K562 (cell line): ENCODE data around the gene SLC25A11. TPM values are rescaled to one million over a fixed set of nuclear protein-coding genes. Genes with fewer than 3 reads are reported as not detected.

ENCODE experiments used
- ATAC-seq: fragments of 200-7000 bp; cut with Tn5 transposase; 3 replicates; pipeline ENCODE4 v1.9.1; 2020; ENCODE audit warnings: moderate library complexity
- BruUV-seq: library from RNA; stranded (reverse); fragments of 400-500 nt; replicated peaks from 2 replicates; lab custom pipeline; 2021; lab: Mats Ljungman, UMichigan
- CTCF ChIA-PET: fragments of 300-600 bp; formaldehyde crosslinking; extraction: SDS; loops from one replicate; lab custom pipeline; 2021; ENCODE audit warnings: low intra/inter-chr PET ratio; lab: Yijun Ruan, JAX
- POLR2A ChIA-PET: fragments of 300-600, 350-650 bp; sonication (Branson Sonifier 250); formaldehyde crosslinking; extraction: SDS; loops from one replicate; lab custom pipeline; 2021; ENCODE audit warnings: antibody characterized with exemption, inconsistent platforms; lab: Yijun Ruan, JAX
- DNase-seq, 4 experiments: peaks; one replicate each; pipeline versions ENCODE4 v3.0.0 to v3.0.0-alpha.2; 2011 to 2018; ENCODE audit warnings: low spot score in 3 of 4, mixed read lengths in 3 of 4; ENCODE audit errors: extremely low read depth in 1 of 4
- FAIRE-seq: peaks from 2 replicates; lab custom pipeline; 2011; peaks lifted over from hg19 to GRCh38; lab: Jason Lieb, UNC
- H2AFZ ChIP-seq: 2 replicates; pipeline ENCODE4 v1.6.0; 2011; ENCODE audit warnings: low read depth, low read length, control low read depth, inconsistent platforms
- H3K27ac ChIP-seq: fragments of 200-600 bp; 3 replicates; pipeline ENCODE4 v1.8.0; 2011; ENCODE audit warnings: low read depth, mild to moderate bottlenecking, control low read depth, inconsistent platforms, low read length, moderate library complexity, mixed read lengths; ENCODE audit errors: extremely low read depth
- H3K27me3 ChIP-seq, 2 experiments: fragments of 300-600 bp in 1 of 2; 2 replicates in 1 of 2; 3 replicates in 1 of 2; pipeline versions ENCODE4 v1.6.0 to v1.8.0; 2011; ENCODE audit warnings: inconsistent platforms in 2 of 2, low read length in 2 of 2, mild to moderate bottlenecking in 1 of 2, mixed read lengths in 1 of 2, moderate library complexity in 1 of 2; ENCODE audit not compliant: control insufficient read depth in 2 of 2, insufficient read depth in 2 of 2
- H3K36me3 ChIP-seq: fragments of 300-600 bp; 3 replicates; pipeline ENCODE4 v1.8.0; 2011; ENCODE audit warnings: mild to moderate bottlenecking, low read length, inconsistent platforms; ENCODE audit not compliant: control insufficient read depth, insufficient read depth
- H3K4me1 ChIP-seq, 2 experiments: fragments of 200-600 bp in 1 of 2; replicated peaks in 1 of 2; 2 replicates in 1 of 2; 3 replicates in 1 of 2; pipeline versions ENCODE4 v1.5.1 to v1.8.0; 2011; ENCODE audit warnings: inconsistent platforms in 2 of 2, low read length in 2 of 2, mild to moderate bottlenecking in 1 of 2, mixed read lengths in 1 of 2, moderate library complexity in 1 of 2; ENCODE audit not compliant: control insufficient read depth in 2 of 2, insufficient read depth in 2 of 2
- H3K4me2 ChIP-seq: 2 replicates; pipeline ENCODE4 v1.6.1; 2011; ENCODE audit warnings: low read length, control low read depth, inconsistent platforms, mixed read lengths; ENCODE audit not compliant: insufficient read depth
- H3K4me3 ChIP-seq: fragments of 200-600 bp; sonication (generic), shearing (Covaris generic); 2 replicates; pipeline ENCODE4 v1.5.1; 2016; ENCODE audit warnings: control low read depth, inconsistent platforms
- H3K79me2 ChIP-seq: fragments of 200-600 bp; 3 replicates; pipeline ENCODE4 v1.8.0; 2011; ENCODE audit warnings: low read length, inconsistent platforms; ENCODE audit not compliant: control insufficient read depth, insufficient read depth
- H3K9ac ChIP-seq, 2 experiments: 2 replicates each; pipeline versions ENCODE4 v1.6.0 to v1.6.1; 2011; ENCODE audit warnings: low read depth in 2 of 2, low read length in 2 of 2, control low read depth in 1 of 2, inconsistent platforms in 1 of 2, mild to moderate bottlenecking in 1 of 2, mixed read lengths in 1 of 2; ENCODE audit not compliant: insufficient read depth in 1 of 2
- H3K9me1 ChIP-seq: one replicate; pipeline ENCODE4 v1.6.0; 2011; ENCODE audit warnings: inconsistent platforms, mild to moderate bottlenecking, low read length, moderate library complexity; ENCODE audit not compliant: control insufficient read depth, insufficient read depth
- H3K9me3 ChIP-seq: replicated peaks from 2 replicates; pipeline ENCODE4 v1.5.1; 2011; ENCODE audit warnings: low read depth, low read length, inconsistent platforms; ENCODE audit not compliant: control insufficient read depth, insufficient read depth
- H4K20me1 ChIP-seq: replicated peaks from 2 replicates; pipeline ENCODE4 v1.6.1; 2011; ENCODE audit warnings: low read length, inconsistent platforms, mixed read lengths; ENCODE audit not compliant: control insufficient read depth, insufficient read depth
- ATF4 ChIP-seq: fragments of 450-650 bp; formaldehyde crosslinking; IDR thresholded peaks from 2 replicates; pipeline ENCODE4 v1.4.0; 2022; ENCODE audit warnings: mild to moderate bottlenecking, moderate library complexity
- ETS2 ChIP-seq: IDR thresholded peaks from 2 replicates; pipeline ENCODE4 v1.6.1; 2016; ENCODE audit warnings: borderline replicate concordance, missing genetic modification characterization, mild to moderate bottlenecking, moderate library complexity, missing compliant biosample characterization; ENCODE audit not compliant: poor library complexity, severe bottlenecking
- HDAC8 ChIP-seq: fragments of 450-650 bp; IDR thresholded peaks from 2 replicates; pipeline ENCODE4 v1.6.1; 2016; ENCODE audit warnings: mild to moderate bottlenecking, missing genetic modification characterization, moderate library complexity, missing compliant biosample characterization
- MYC ChIP-seq, 2 experiments: fragments of 250-450 bp in 1 of 2; sonication (Bioruptor Pico) in 1 of 2; IDR thresholded peaks; 2 replicates each; pipeline versions ENCODE4 v1.5.1 to v1.6.1; 2012 to 2021; ENCODE audit warnings: low read depth in 2 of 2, borderline replicate concordance in 1 of 2, improper control_type of control experiment in 1 of 2, low read length in 1 of 2, mild to moderate bottlenecking in 1 of 2, moderate library complexity in 1 of 2
- NFE2 ChIP-seq: IDR thresholded peaks from 2 replicates; pipeline ENCODE4 v1.6.1; 2014; ENCODE audit warnings: antibody characterized with exemption, low read depth
- RREB1 ChIP-seq: fragments of 250-450 bp; sonication (Bioruptor Pico); IDR thresholded peaks from 2 replicates; pipeline ENCODE4 v1.4.0; 2020
- SMC3 ChIP-seq: conservative IDR thresholded peaks from 2 replicates; pipeline ENCODE4 v1.6.1; 2011; ENCODE audit warnings: low read depth, low read length, improper control_type of control experiment; ENCODE audit not compliant: insufficient read depth
- TOE1 ChIP-seq, 2 experiments: fragments of 450-650 bp in 1 of 2; sonication (generic) in 1 of 2; formaldehyde crosslinking in 1 of 2; IDR thresholded peaks; 2 replicates each; pipeline versions ENCODE4 v1.7.1 to v1.8.0; 2016 to 2022; ENCODE audit warnings: borderline replicate concordance in 2 of 2, mild to moderate bottlenecking in 2 of 2, antibody characterized with exemption in 1 of 2, inconsistent platforms in 1 of 2, low read depth in 1 of 2, missing genetic modification reagents in 1 of 2, moderate library complexity in 1 of 2
- ZBTB1 ChIP-seq: sonication (generic); formaldehyde crosslinking; IDR thresholded peaks from 2 replicates; pipeline ENCODE4 v1.8.1; 2023; ENCODE audit warnings: missing genetic modification reagents, low read depth, mild to moderate bottlenecking, borderline replicate concordance
- WGBS: fragments of 100-300 bp; shearing (Covaris generic); methylation state at CpG from one replicate; pipeline ENCODE4 v1.1.6; 2016; ENCODE audit warnings: low coverage, mixed read lengths; ENCODE audit not compliant: insufficient coverage; ENCODE audit errors: missing lambda C conversion rate; 5-methylcytosine and 5-hydroxymethylcytosine counted together
- in situ Hi-C: fragments of 300-500 bp; cut with MboI; formaldehyde crosslinking; loops from 4 replicates; pipeline ENCODE4 v1.15.0; 2018; ENCODE audit warnings: inconsistent platforms, mixed read lengths
- intact Hi-C: fragments of 100-400 bp; cut with micrococcal nuclease; formaldehyde crosslinking; loops from 2 replicates; pipeline ENCODE4 v1.14.2; 2022
- polyA plus RNA-seq, 8 experiments: library from polyadenylated mRNA; depleted of rRNA in 4 of 8; stranded (reverse) in 5 of 8; unstranded in 3 of 8; fragments of >200 nt; fragmentation: Nextera tagmentation in 2 of 8; fragmentation: Illumina TruSeq in 1 of 8; extraction: Ambion mirVana in 2 of 8; extraction: Trizol in 1 of 8; gene quantifications; 2 replicates each; pipeline versions ENCODE4 v1.2.1 to v1.2.3, GENCODE V29; 2011 to 2014; ENCODE audit warnings: inconsistent platforms in 1 of 8, missing spikeins in 1 of 8
- total RNA-seq, 7 experiments: library from RNA; depleted of rRNA in 6 of 7; stranded (reverse); fragments of >200 nt in 6 of 7; fragmentation: Illumina TruSeq in 2 of 7; extraction: Trizol in 2 of 7; gene quantifications; 2 replicates each; pipeline versions ENCODE4 v1.2.1 to v1.2.3, GENCODE V29; 2011 to 2021; ENCODE audit warnings: low replicate concordance in 1 of 7

The SLC25A11 gene
- total and polyA plus RNA-seq, 9 of the 15 experiments (the other 6 are each of a cell fraction or from before 2014, with no cell fraction given) = 3.1 to 56.7 (median 32.9) TPM

GRCh38 chr17:4986951-4987766 lies 47.3 kb upstream of the SLC25A11 start, which contains the start of gene CAMTA2:
Gene CAMTA2 (minus strand): TSS chr17:4987675. CDS start chr17:4986222, 1,453 bp downstream.
- ChIA-PET CTCF (interaction anchor here (0.7 to 0.9 kb wide), 3 partner anchors 46 to 78 kb away, joined by 3 read pairs; no protein-coding TSS in a partner anchor), POLR2A (interaction anchor here (0.6 to 2.4 kb wide), 12 partner anchors 8 to 145 kb away, joined by 3 to 13 read pairs (median 4); partner anchors contain the start of genes ENO3, INCA1 and KIF1C)
- WGBS = 0% methylated on average over 28 of the region's 78 CpGs
- Histone ChIP-seq H3K27ac (peak within 1 kb of the TSS; percentile 74), H3K36me3 (peaks cover 15% of the 10 kb centered on the region), H3K9me3 (no peaks in the 10 kb centered on the region), H3K9ac (peak within 1 kb of the TSS; percentile 73 to 94), H3K27me3 (no peaks in the 10 kb centered on the region), H3K4me3 (peak within 1 kb of the TSS; percentile 77), H3K9me1 (no peaks in the 10 kb centered on the region), H3K79me2 (peaks cover 26% of the 10 kb centered on the region), H3K4me2 (peak within 1 kb of the TSS; percentile 82), H3K4me1 (peaks cover 10 to 21% of the 10 kb centered on the region in 2 experiments; a peak in 4 of 5 replicates), H4K20me1 (no peaks in the 10 kb centered on the region), H2AFZ (peak within 1 kb of the TSS; percentile 94)
- peak; percentile 93 for ATAC-seq
- DNase-seq = peak; percentile 85 to 90 (median 86)
- BruUV-seq = no TSS peak
- peak; percentile 72 for FAIRE-seq
- in situ Hi-C loops (no loop called here), intact Hi-C loops (no loop called here)
- TF ChIP-seq RREB1 (CRISPR knock-in tag) = 0 out of 2 replicates have a peak, but pooled peaks have one; percentile 16
- TF ChIP-seq SMC3 = no peak
- no peak for TF ChIP-seq ETS2 (tag)
- peak; percentile 52 for TF ChIP-seq ZBTB1 (CRISPR knock-in tag)
- TF ChIP-seq MYC (IDR thresholded peaks at IDR 0.05; ENCODE audit: low read depth, low read length) = peak; percentile 88
- no peak for TF ChIP-seq MYC (CRISPR knock-in tag; IDR thresholded peaks at IDR 0.05; ENCODE audit: borderline replicate concordance, low read depth)
- 0 out of 2 replicates have a peak, but pooled peaks have one; percentile 24 for TF ChIP-seq TOE1 (IDR thresholded peaks at IDR 0.05; ENCODE audit: borderline replicate concordance)
- no peak for TF ChIP-seq TOE1 (CRISPR knock-in tag; IDR thresholded peaks at IDR 0.05; ENCODE audit: borderline replicate concordance, low read depth)
- TF ChIP-seq NFE2 = no peak
- TF ChIP-seq ATF4 (CRISPR knock-in tag) = no peak
- no peak for TF ChIP-seq HDAC8 (tag)
